DND-41 (cell line): ENCODE results near the gene SERAC1.

Source experiments
- ATAC-seq: fragments of 200-7000 bp; cut with Tn5 transposase; 3 replicates; pipeline ENCODE4 v1.9.1; 2021; ENCODE audit warnings: low read depth; ENCODE audit not compliant: insufficient read depth
- DNase-seq: peaks from one replicate; pipeline ENCODE4 v3.0.0-alpha.2; 2020
- H2AFZ ChIP-seq: 2 replicates; pipeline ENCODE4 v1.6.0; 2012; ENCODE audit warnings: low read depth, low read length
- H3K27ac ChIP-seq: 2 replicates; pipeline ENCODE4 v1.5.1; 2012; ENCODE audit warnings: low read length, inconsistent platforms
- H3K27me3 ChIP-seq: fragments of 200-600 bp; sonication (generic); 2 replicates; pipeline ENCODE4 v1.6.0; 2012; ENCODE audit warnings: low read length, mild to moderate bottlenecking, inconsistent platforms; ENCODE audit not compliant: insufficient read depth, poor library complexity
- H3K36me3 ChIP-seq: 2 replicates; pipeline ENCODE4 v1.5.1; 2012; ENCODE audit warnings: low read length, inconsistent platforms; ENCODE audit not compliant: insufficient read depth
- H3K4me1 ChIP-seq: 2 replicates; pipeline ENCODE4 v1.5.1; 2012; ENCODE audit warnings: mild to moderate bottlenecking, low read length; ENCODE audit not compliant: insufficient read depth
- H3K4me2 ChIP-seq: 2 replicates; pipeline ENCODE4 v1.6.0; 2012; ENCODE audit warnings: mild to moderate bottlenecking, moderate library complexity, low read length, inconsistent platforms; ENCODE audit not compliant: insufficient read depth
- H3K4me3 ChIP-seq, 2 experiments: fragments of 200-600 bp in 1 of 2; shearing (Covaris generic) in 1 of 2; 2 replicates each; pipeline ENCODE4 v1.5.1; 2012 to 2016; ENCODE audit warnings: inconsistent platforms in 2 of 2, low read length in 2 of 2, mild to moderate bottlenecking in 2 of 2, low read depth in 1 of 2, moderate library complexity in 1 of 2
- H3K79me2 ChIP-seq: 2 replicates; pipeline ENCODE4 v1.6.0; 2012; ENCODE audit warnings: low read length, inconsistent platforms; ENCODE audit not compliant: insufficient read depth
- H3K9ac ChIP-seq: 2 replicates; pipeline ENCODE4 v1.6.0; 2012; ENCODE audit warnings: low read depth, mild to moderate bottlenecking, inconsistent platforms, low read length, moderate library complexity
- H3K9me3 ChIP-seq: 2 replicates; pipeline ENCODE4 v1.5.1; 2012; ENCODE audit warnings: low read length, moderate library complexity, mild to moderate bottlenecking, inconsistent platforms; ENCODE audit not compliant: insufficient read depth, severe bottlenecking
- H4K20me1 ChIP-seq: 2 replicates; pipeline ENCODE4 v1.6.0; 2012; ENCODE audit warnings: low read length; ENCODE audit not compliant: insufficient read depth
- EZH2 ChIP-seq: IDR thresholded peaks from 3 replicates; pipeline ENCODE4 v1.6.1; 2012; ENCODE audit warnings: borderline replicate concordance, low read depth, mild to moderate bottlenecking, moderate library complexity, low read length, inconsistent platforms; ENCODE audit not compliant: severe bottlenecking
- TF ChIP-seq, protein P1 (sequence below): IDR thresholded peaks from 2 replicates; pipeline ENCODE4 v1.5.1; 2012; ENCODE audit warnings: borderline replicate concordance, low read length, moderate library complexity, mild to moderate bottlenecking; ENCODE audit not compliant: poor library complexity, severe bottlenecking; ENCODE audit errors: extremely low read depth

SERAC1 gene

DNA sequence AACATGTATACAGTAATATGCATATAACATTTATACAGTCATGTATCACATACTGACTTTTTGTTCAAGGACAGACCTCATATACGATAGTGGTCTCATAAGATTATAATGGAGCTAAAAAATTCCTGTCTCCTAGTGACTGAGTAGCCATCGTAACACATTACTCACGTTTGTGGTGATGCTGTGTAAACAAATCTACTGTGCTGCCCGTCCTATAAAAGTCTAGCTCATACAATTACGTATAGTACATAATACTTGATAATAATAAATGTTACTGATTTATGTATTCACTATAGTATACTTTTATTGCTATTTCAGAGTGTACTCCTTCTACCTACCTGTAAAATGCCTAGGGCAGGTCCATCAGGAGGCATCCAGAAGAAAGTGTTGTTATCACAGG is 17.4 kb downstream of the SERAC1 start:
- H3K4me2 ChIP-seq: no peak overlapping the region
- DNase-seq: no peak
- no peaks in the 10 kb centered on the region for H4K20me1 ChIP-seq
- no peaks in the 10 kb centered on the region for H3K9me3 ChIP-seq
- ATAC-seq: no peak
- H2AFZ ChIP-seq: no peak overlapping the region
- no peak overlapping the region for H3K27ac ChIP-seq
- TF ChIP-seq, protein P1, sequence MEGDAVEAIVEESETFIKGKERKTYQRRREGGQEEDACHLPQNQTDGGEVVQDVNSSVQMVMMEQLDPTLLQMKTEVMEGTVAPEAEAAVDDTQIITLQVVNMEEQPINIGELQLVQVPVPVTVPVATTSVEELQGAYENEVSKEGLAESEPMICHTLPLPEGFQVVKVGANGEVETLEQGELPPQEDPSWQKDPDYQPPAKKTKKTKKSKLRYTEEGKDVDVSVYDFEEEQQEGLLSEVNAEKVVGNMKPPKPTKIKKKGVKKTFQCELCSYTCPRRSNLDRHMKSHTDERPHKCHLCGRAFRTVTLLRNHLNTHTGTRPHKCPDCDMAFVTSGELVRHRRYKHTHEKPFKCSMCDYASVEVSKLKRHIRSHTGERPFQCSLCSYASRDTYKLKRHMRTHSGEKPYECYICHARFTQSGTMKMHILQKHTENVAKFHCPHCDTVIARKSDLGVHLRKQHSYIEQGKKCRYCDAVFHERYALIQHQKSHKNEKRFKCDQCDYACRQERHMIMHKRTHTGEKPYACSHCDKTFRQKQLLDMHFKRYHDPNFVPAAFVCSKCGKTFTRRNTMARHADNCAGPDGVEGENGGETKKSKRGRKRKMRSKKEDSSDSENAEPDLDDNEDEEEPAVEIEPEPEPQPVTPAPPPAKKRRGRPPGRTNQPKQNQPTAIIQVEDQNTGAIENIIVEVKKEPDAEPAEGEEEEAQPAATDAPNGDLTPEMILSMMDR: no peak
- no peak for TF ChIP-seq EZH2
- H3K4me3 ChIP-seq: no peak overlapping the region
- no peak overlapping the region for H3K9ac ChIP-seq
- H3K27me3 ChIP-seq: no peaks in the 10 kb centered on the region
- peaks cover 25% of the 10 kb centered on the region for H3K36me3 ChIP-seq
- H3K4me1 ChIP-seq: no peaks in the 10 kb centered on the region
- H3K79me2 ChIP-seq: no peaks in the 10 kb centered on the region

DNA sequence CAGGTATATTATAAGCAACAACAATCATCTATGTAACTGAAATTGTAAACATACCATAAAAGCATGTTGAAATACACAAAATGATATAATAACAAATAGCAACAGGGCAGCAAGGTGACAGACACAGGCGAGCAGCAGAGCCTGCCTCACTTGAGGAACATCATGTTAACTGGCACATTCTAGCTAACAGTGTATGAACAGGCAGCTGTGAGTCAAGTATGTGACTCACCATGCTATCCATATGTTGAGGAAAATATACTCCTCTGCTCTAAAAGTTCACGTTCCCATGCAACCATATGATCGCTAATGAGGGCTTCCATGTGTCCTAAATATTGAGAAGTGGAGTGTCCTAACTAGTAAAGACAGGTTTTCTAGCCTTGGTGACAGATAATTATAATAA is 18.4 kb downstream of the SERAC1 start:
- H3K36me3 ChIP-seq: peaks cover 23% of the 10 kb centered on the region
- DNase-seq: no peak
- H3K79me2 ChIP-seq: no peaks in the 10 kb centered on the region
- TF ChIP-seq, protein P1: no peak
- no peak for TF ChIP-seq EZH2
- no peak overlapping the region for H3K4me3 ChIP-seq
- H2AFZ ChIP-seq: no peak overlapping the region
- no peaks in the 10 kb centered on the region for H3K9me3 ChIP-seq
- H3K4me1 ChIP-seq: no peaks in the 10 kb centered on the region
- H3K27ac ChIP-seq: no peak overlapping the region
- no peaks in the 10 kb centered on the region for H3K27me3 ChIP-seq
- no peak overlapping the region for H3K9ac ChIP-seq
- H3K4me2 ChIP-seq: no peak overlapping the region
- no peak for ATAC-seq
- H4K20me1 ChIP-seq: no peaks in the 10 kb centered on the region

DNA sequence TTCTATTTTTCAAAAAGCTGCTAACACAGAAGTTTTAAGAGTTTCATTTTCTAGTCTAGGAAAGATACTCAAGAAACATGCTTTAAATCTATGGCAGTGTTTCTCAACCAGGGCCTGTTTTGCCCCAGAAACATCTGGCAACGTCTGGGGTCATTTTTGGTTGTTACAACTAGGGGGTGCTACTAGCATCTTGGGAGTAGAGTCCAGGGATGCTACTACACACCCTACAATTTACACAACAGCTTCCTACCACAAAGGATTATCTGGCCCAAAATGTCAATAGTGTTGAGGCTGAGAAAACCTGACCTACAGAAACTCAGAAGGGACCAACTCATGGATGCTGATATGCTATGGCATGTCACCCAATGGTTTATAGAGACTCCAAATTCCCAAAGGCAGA is 24.4 kb downstream of the SERAC1 start:
- Histone ChIP-seq H3K27ac (no peak overlapping the region), H4K20me1 (no peaks in the 10 kb centered on the region), H3K4me2 (no peak overlapping the region), H3K36me3 (peaks cover 39% of the 10 kb centered on the region), H3K9me3 (no peaks in the 10 kb centered on the region), H3K4me3 (no peak overlapping the region), H2AFZ (no peak overlapping the region), H3K4me1 (no peaks in the 10 kb centered on the region), H3K27me3 (no peaks in the 10 kb centered on the region), H3K79me2 (no peaks in the 10 kb centered on the region), H3K9ac (no peak overlapping the region)
- DNase-seq (no peak), ATAC-seq (0 out of 3 replicates have a peak, but pooled peaks have one; percentile 24)
- TF ChIP-seq EZH2: no peak
- TF ChIP-seq, protein P1: peak; percentile 32

DNA sequence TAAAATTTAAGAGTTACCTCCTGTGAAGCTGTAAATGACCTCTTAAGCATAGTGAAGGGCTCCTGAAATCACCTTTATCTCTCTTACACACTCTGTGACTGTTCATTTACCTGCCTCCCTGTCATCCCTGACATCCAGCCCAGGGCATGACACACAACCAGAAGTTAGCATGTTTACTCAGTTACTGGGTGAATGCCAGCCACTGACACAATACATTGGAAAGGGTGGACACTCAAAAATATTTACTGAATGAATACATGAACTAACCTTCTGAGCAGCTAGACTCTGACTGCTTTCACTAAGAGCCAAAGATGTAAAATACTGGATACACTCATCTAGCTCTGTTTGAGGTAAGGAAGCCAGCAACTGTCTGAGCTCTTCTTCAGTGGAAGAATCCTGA is 25.3 kb downstream of the SERAC1 start:
- Histone ChIP-seq H4K20me1 (no peaks in the 10 kb centered on the region), H3K4me3 (no peak overlapping the region), H3K4me2 (no peak overlapping the region), H3K9me3 (no peaks in the 10 kb centered on the region), H3K27me3 (no peaks in the 10 kb centered on the region), H3K36me3 (peaks cover 39% of the 10 kb centered on the region), H3K79me2 (no peaks in the 10 kb centered on the region), H2AFZ (no peak overlapping the region), H3K27ac (no peak overlapping the region), H3K9ac (no peak overlapping the region), H3K4me1 (no peaks in the 10 kb centered on the region)
- TF ChIP-seq, protein P1: no peak
- TF ChIP-seq EZH2: no peak
- ATAC-seq (no peak), DNase-seq (no peak)
